ENCODE data around the gene KDF1. TPM values are rescaled to one million over a fixed set of nuclear protein-coding genes. Genes with fewer than 3 reads are reported as not detected.

KDF1 gene
- total and polyA plus RNA-seq, 2 of the 13 experiments (the other 11 are each of a cell fraction or from before 2014, with no cell fraction given), result 1.9 to 4.9 TPM

- peaks cover 53% of the 10 kb centered on the region for H3K4me1 ChIP-seq (ENCODE audit: insufficient read depth, low read length)
- peak overlapping the region; percentile 94 for H3K9ac ChIP-seq (ENCODE audit: insufficient read depth, low read depth, low read length)
- CTCF ChIA-PET (ENCODE audit: low intra/inter-chr PET ratio, low total read pairs), result no interaction called here
- DNase-seq (ENCODE audit: low spot score) (no peak), ATAC-seq (peak; percentile 59), FAIRE-seq (peak; percentile 4)
- no peak overlapping the region for H2AFZ ChIP-seq (ENCODE audit: low read length)
- H4K20me1 ChIP-seq (ENCODE audit: insufficient read depth, low read length), result peaks cover 4% of the 10 kb centered on the region; the same call in 1 of the 2 replicates
- intact Hi-C loops (cut with micrococcal nuclease; ENCODE audit: unreplicated experiment) (no loop called here), in situ Hi-C loops (cut with HindIII; ENCODE audit: extremely low pct_ligation_motif_present, low pct_unique_long_range_greater_than_20kb) (no loop called here)
- BruUV-seq (replicated peaks), result no TSS peak
- POLR2A ChIA-PET, result interaction anchor here (0.9 to 2.4 kb wide), 7 partner anchors 8 to 72 kb away, joined by 3 to 24 read pairs (median 6); partner anchors contain the start of genes GPATCH3, GPN2, NR0B2 and TRNP1
- H3K4me2 ChIP-seq (ENCODE audit: low read depth, low read length), result peak overlapping the region; percentile 83
- no peaks in the 10 kb centered on the region; a peak in 1 of 5 replicates for H3K27me3 ChIP-seq (ENCODE audit: control insufficient read depth in 1 of 2, insufficient read depth in 2 of 2, low read length in 2 of 2)
- H3K9me3 ChIP-seq (ENCODE audit: low read length), result no peaks in the 10 kb centered on the region
- H3K4me3 ChIP-seq (replicated peaks in 1 of 3; ENCODE audit: insufficient read depth in 1 of 3, low read depth in 2 of 3, low read length in 3 of 3), result peak overlapping the region; percentile 8 to 82 (median 59); a peak in 5 of 6 replicates
- H3K27ac ChIP-seq (ENCODE audit: extremely low read length, insufficient read depth, low read length), result peak overlapping the region; percentile 77
- peaks cover 33% of the 10 kb centered on the region for H3K79me2 ChIP-seq (ENCODE audit: insufficient read depth, low read length)
- peaks cover 7 to 12% of the 10 kb centered on the region in 2 experiments for H3K36me3 ChIP-seq (replicated peaks in 1 of 2; ENCODE audit: control insufficient read depth in 1 of 2, insufficient read depth in 2 of 2, low read length in 2 of 2)
- 17% methylated on average over 7 of the region's 7 CpGs for WGBS (ENCODE audit: low lambda C conversion rate)
- no peak for TF ChIP-seq DMAP1 (CRISPR knock-in tag; IDR thresholded peaks at IDR 0.05)
- 0 out of 2 replicates have a peak, but pooled peaks have one; percentile 7 for TF ChIP-seq ZNF367 (CRISPR knock-in tag; IDR thresholded peaks at IDR 0.05; ENCODE audit: borderline replicate concordance)
- 0 out of 2 replicates have a peak, but pooled peaks have one; percentile 13 for TF ChIP-seq EEA1 (CRISPR knock-in tag; IDR thresholded peaks at IDR 0.05; ENCODE audit: borderline replicate concordance)
- TF ChIP-seq MEIS1 (CRISPR knock-in tag; IDR thresholded peaks at IDR 0.05; ENCODE audit: borderline replicate concordance), result peak; percentile 19; the same call in 1 of the 2 replicates
- TF ChIP-seq NCOA5 (CRISPR knock-in tag; IDR thresholded peaks at IDR 0.05), result no peak
- 0 out of 2 replicates have a peak, but pooled peaks have one; percentile 13 for TF ChIP-seq ZNF441 (CRISPR knock-in tag; IDR thresholded peaks at IDR 0.05; ENCODE audit: borderline replicate concordance)
- TF ChIP-seq FOXO4 (CRISPR knock-in tag; conservative IDR thresholded peaks at IDR 0.05), result 0 out of 2 replicates have a peak, but pooled peaks have one; percentile 2
- TF ChIP-seq RNF219 (CRISPR knock-in tag; IDR thresholded peaks at IDR 0.05), result peak; percentile 30
- TF ChIP-seq FOXP4 (CRISPR knock-in tag; IDR thresholded peaks at IDR 0.05), result 0 out of 2 replicates have a peak, but pooled peaks have one; percentile 19
- TF ChIP-seq ZNF460 (CRISPR knock-in tag; IDR thresholded peaks at IDR 0.05; ENCODE audit: borderline replicate concordance), result no peak
- 0 out of 2 replicates have a peak, but pooled peaks have one; percentile 5 for TF ChIP-seq ZNF263 (CRISPR knock-in tag; IDR thresholded peaks at IDR 0.05)
- TF ChIP-seq ZBTB44 (CRISPR knock-in tag; IDR thresholded peaks at IDR 0.05), result no peak
- TF ChIP-seq TMF1 (CRISPR knock-in tag; IDR thresholded peaks at IDR 0.05; ENCODE audit: low read depth), result peak; percentile 33; the same call in 1 of the 2 replicates
- TF ChIP-seq ZNF616 (CRISPR knock-in tag; IDR thresholded peaks at IDR 0.05; ENCODE audit: low read depth), result 0 out of 2 replicates have a peak, but pooled peaks have one; percentile 4
- no peak for TF ChIP-seq PAF1 (CRISPR knock-in tag; IDR thresholded peaks at IDR 0.05)
- TF ChIP-seq KLF6 (CRISPR knock-in tag; IDR thresholded peaks at IDR 0.05), result peak; percentile 39; the same call in 1 of the 2 replicates
- 0 out of 2 replicates have a peak, but pooled peaks have one; percentile 43 for TF ChIP-seq ZNF383 (CRISPR knock-in tag; IDR thresholded peaks at IDR 0.05; ENCODE audit: borderline replicate concordance)
Observed at GRCh38 chr1:26921126-26921539, 39.1 kb downstream of the KDF1 start.
